GM21529 (cell line): ENCODE results near the gene TTC23.

Source experiments
- ATAC-seq: cut with Tn5 transposase; IDR thresholded peaks from one replicate; pipeline ENCODE4 v1.9.1; 2021; ENCODE audit not compliant: unreplicated experiment

TTC23 gene

GRCh38 chr15:99165956-99166689 is 83.3 kb downstream of the TTC23 start:
- ATAC-seq, result no peak

GRCh38 chr15:99165020-99165790 is 84.2 kb downstream of the TTC23 start:
- no peak for ATAC-seq

GRCh38 chr15:99164119-99164518 is 85.3 kb downstream of the TTC23 start:
- no peak for ATAC-seq

GRCh38 chr15:99163271-99164062 is 85.9 kb downstream of the TTC23 start:
- ATAC-seq, result no peak

- ATAC-seq, result no peak
These were observed 90.6 kb downstream of the TTC23 start for GRCh38 chr15:99158626-99159412.

GRCh38 chr15:99157456-99157855 is 91.9 kb downstream of the TTC23 start:
- no peak for ATAC-seq

GRCh38 chr15:99155961-99156443 is 93.4 kb downstream of the TTC23 start:
- no peak for ATAC-seq

- no peak for ATAC-seq
These were observed 95.1 kb downstream of the TTC23 start for GRCh38 chr15:99154271-99154670.

- no peak for ATAC-seq
These were observed 96.3 kb downstream of the TTC23 start for GRCh38 chr15:99153026-99153535.

GRCh38 chr15:99151156-99151555 is 98.2 kb downstream of the TTC23 start:
- ATAC-seq, result no peak

- no peak for ATAC-seq
These were observed 100.0 kb downstream of the TTC23 start for GRCh38 chr15:99149366-99149765.

- no peak for ATAC-seq
These were observed 100.5 kb downstream of the TTC23 start for GRCh38 chr15:99148851-99149276.

GRCh38 chr15:99146661-99147060 is 102.7 kb downstream of the TTC23 start:
- ATAC-seq, result no peak

GRCh38 chr15:99145778-99146177 is 103.6 kb downstream of the TTC23 start:
- no peak for ATAC-seq

- ATAC-seq, result no peak
These were observed 104.4 kb downstream of the TTC23 start for GRCh38 chr15:99145005-99145404.

- no peak for ATAC-seq
These were observed 105.4 kb downstream of the TTC23 start for GRCh38 chr15:99143655-99144610.

GRCh38 chr15:99143242-99143641 is 106.1 kb downstream of the TTC23 start:
- ATAC-seq, result no peak

- no peak for ATAC-seq
These were observed 106.8 kb downstream of the TTC23 start for GRCh38 chr15:99142562-99142961.

- no peak for ATAC-seq
These were observed 107.4 kb downstream of the TTC23 start for GRCh38 chr15:99141943-99142342.
